GM19463 (cell line): ENCODE measurements around the gene LSAMP.
A peak's percentile ranks its signal among the peaks of the same experiment; 100 is the strongest.

Source experiments
- ATAC-seq: cut with Tn5 transposase; IDR thresholded peaks from one replicate; pipeline ENCODE4 v1.9.1; 2021; ENCODE audit warnings: mild to moderate bottlenecking, moderate library complexity; ENCODE audit not compliant: unreplicated experiment

LSAMP gene

GRCh38 chr3:116179091-116179490, 266.2 kb downstream of the LSAMP start:
- no peak for ATAC-seq

- ATAC-seq, result no peak
Observed at GRCh38 chr3:116176974-116177555, 268.2 kb downstream of the LSAMP start.

GRCh38 chr3:116166121-116166520, 279.2 kb downstream of the LSAMP start:
- ATAC-seq, result no peak

GRCh38 chr3:116165641-116166040, 279.6 kb downstream of the LSAMP start:
- ATAC-seq, result no peak

GRCh38 chr3:116165135-116165534, 280.2 kb downstream of the LSAMP start:
- no peak for ATAC-seq

- no peak for ATAC-seq
Observed at GRCh38 chr3:116164039-116164438, 281.2 kb downstream of the LSAMP start.

GRCh38 chr3:116161575-116162525, 283.4 kb downstream of the LSAMP start:
- ATAC-seq, result no peak

- ATAC-seq, result no peak
Observed at GRCh38 chr3:116160594-116160993, 284.7 kb downstream of the LSAMP start.

GRCh38 chr3:116155841-116156240, 289.4 kb downstream of the LSAMP start:
- ATAC-seq, result no peak

GRCh38 chr3:116154389-116154788, 290.9 kb downstream of the LSAMP start:
- ATAC-seq, result no peak

- ATAC-seq, result no peak
Observed at GRCh38 chr3:116153174-116153573, 292.1 kb downstream of the LSAMP start.

- no peak for ATAC-seq
Observed at GRCh38 chr3:116150655-116151167, 294.6 kb downstream of the LSAMP start.

GRCh38 chr3:116148881-116149851, 296.1 kb downstream of the LSAMP start:
- no peak for ATAC-seq

- no peak for ATAC-seq
Observed at GRCh38 chr3:116145613-116146012, 299.7 kb downstream of the LSAMP start.

GRCh38 chr3:116141724-116142123, 303.6 kb downstream of the LSAMP start:
- no peak for ATAC-seq

GRCh38 chr3:116140100-116140689, 305.1 kb downstream of the LSAMP start:
- peak; percentile 40 for ATAC-seq

GRCh38 chr3:116139641-116140040, 305.6 kb downstream of the LSAMP start:
- peak; percentile 56 for ATAC-seq

- ATAC-seq, result no peak
Observed at GRCh38 chr3:116135457-116136085, 309.7 kb downstream of the LSAMP start.

- no peak for ATAC-seq
Observed at GRCh38 chr3:116129187-116129946, 315.9 kb downstream of the LSAMP start.
